Measurements from ENCODE around the gene MEX3A.
"Not testable (repeated sequence)": the region's sequence is repeated elsewhere in the genome, so short reads cannot be mapped to it uniquely, and the experiment has no call there.

Gene MEX3A

GRCh38 chr1:156077430-156077760 lies 4.9 kb downstream of the MEX3A start:
- no peak for DNase-seq

GRCh38 chr1:156076609-156077429 lies 5.4 kb downstream of the MEX3A start:
- DNase-seq, result no peak

GRCh38 chr1:156075775-156076204 lies 6.5 kb downstream of the MEX3A start:
- DNase-seq, result no peak

GRCh38 chr1:156075162-156075561 lies 7.1 kb downstream of the MEX3A start:
- no peak for DNase-seq

- DNase-seq, result no peak
Observed at GRCh38 chr1:156074661-156075060, 7.6 kb downstream of the MEX3A start.

GRCh38 chr1:156073740-156074139 lies 8.5 kb downstream of the MEX3A start:
- no peak for DNase-seq

- DNase-seq, result no peak
Observed at GRCh38 chr1:156073110-156073687, 9.1 kb downstream of the MEX3A start.

GRCh38 chr1:156072251-156072650 lies 10.0 kb downstream of the MEX3A start:
- no peak for DNase-seq

GRCh38 chr1:156071332-156071816 lies 10.9 kb downstream of the MEX3A start:
- not testable (repeated sequence) for DNase-seq

GRCh38 chr1:156070548-156070947 lies 11.7 kb downstream of the MEX3A start:
- no peak for DNase-seq

- DNase-seq, result no peak
Observed at GRCh38 chr1:156069490-156070455, 12.5 kb downstream of the MEX3A start.

GRCh38 chr1:156067262-156067661 lies 15.0 kb downstream of the MEX3A start:
- DNase-seq, result no peak

GRCh38 chr1:156065871-156066270 lies 16.4 kb downstream of the MEX3A start:
- DNase-seq, result no peak

GRCh38 chr1:156065212-156065611 lies 17.1 kb downstream of the MEX3A start:
- no peak for DNase-seq

GRCh38 chr1:156064615-156065014 lies 17.6 kb downstream of the MEX3A start:
- no peak for DNase-seq

GRCh38 chr1:156063997-156064285 lies 18.3 kb downstream of the MEX3A start:
- no peak for DNase-seq

- no peak for DNase-seq
Observed at GRCh38 chr1:156062189-156062588, 20.1 kb downstream of the MEX3A start.

GRCh38 chr1:156060937-156061636 lies 21.2 kb downstream of the MEX3A start, which contains the start of gene RAB25:
Gene RAB25 (plus strand): TSS chr1:156061160. CDS start chr1:156061401, 241 bp downstream.
- no peak for DNase-seq

- no peak for DNase-seq
Observed at GRCh38 chr1:156056326-156056849, 25.9 kb downstream of the MEX3A start.

- DNase-seq, result no peak
Observed at GRCh38 chr1:156055281-156056048, 26.8 kb downstream of the MEX3A start.

GRCh38 chr1:156054500-156055280 lies 27.6 kb downstream of the MEX3A start, which contains the start of gene LAMTOR2:
Gene LAMTOR2 (plus strand): TSS chr1:156054782. CDS start chr1:156054890, 108 bp downstream.
- DNase-seq, result peak; percentile 99

Data from activated CD8-positive, alpha-beta memory T cell treated with anti-CD3 and anti-CD28 coated beads for 24 hours (primary cell).